Sigmoid colon (tissue), 4 donors: Measurements from ENCODE around the gene NAXD.

Experiments
- EP300 ChIP-seq, 4 donors: sonication (generic); formaldehyde crosslinking; IDR thresholded peaks; one replicate each; pipeline ENCODE4 v1.6.1; 2017; ENCODE audit warnings: antibody characterized with exemption in 4 of 4
- POLR2A ChIP-seq, 2 donors: fragments of 450-650 bp; IDR thresholded peaks; one replicate each; pipeline ENCODE4 v1.6.1; 2016; ENCODE audit warnings: antibody characterized with exemption in 2 of 2, mild to moderate bottlenecking in 2 of 2, moderate library complexity in 2 of 2
- TF ChIP-seq, protein P1 (sequence below), 4 experiments: fragments of 450-650 bp in 3 of 4; fragments of 200-600 bp in 1 of 4; IDR thresholded peaks; one replicate each; pipeline ENCODE4 v1.5.1; 2016 to 2019; ENCODE audit warnings: antibody characterized with exemption in 4 of 4, mild to moderate bottlenecking in 3 of 4, moderate library complexity in 2 of 4

DNA sequence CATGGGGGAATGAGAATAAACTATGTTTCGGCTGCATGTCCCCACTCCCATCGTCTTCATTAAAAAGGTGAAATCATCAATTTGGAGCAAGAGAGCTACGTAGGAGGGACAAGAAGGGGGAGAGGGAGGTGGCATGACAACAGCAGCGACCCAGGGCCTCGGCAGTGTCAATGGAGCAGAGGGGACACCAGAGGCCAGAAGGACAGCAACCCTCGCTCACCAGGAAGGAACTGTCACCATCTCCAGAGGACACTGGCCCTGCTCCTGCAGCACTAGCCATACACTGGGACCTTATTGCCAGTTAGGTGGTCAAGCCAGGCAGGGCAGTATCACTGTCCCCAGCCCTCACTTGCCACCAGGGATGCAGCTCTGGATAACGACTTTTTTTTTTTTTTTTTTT, 34.2 kb downstream of the NAXD start:
- TF ChIP-seq POLR2A (IDR thresholded peaks at IDR 0.05) (no peak), EP300 (IDR thresholded peaks at IDR 0.05) (no peak)
- TF ChIP-seq, protein P1, sequence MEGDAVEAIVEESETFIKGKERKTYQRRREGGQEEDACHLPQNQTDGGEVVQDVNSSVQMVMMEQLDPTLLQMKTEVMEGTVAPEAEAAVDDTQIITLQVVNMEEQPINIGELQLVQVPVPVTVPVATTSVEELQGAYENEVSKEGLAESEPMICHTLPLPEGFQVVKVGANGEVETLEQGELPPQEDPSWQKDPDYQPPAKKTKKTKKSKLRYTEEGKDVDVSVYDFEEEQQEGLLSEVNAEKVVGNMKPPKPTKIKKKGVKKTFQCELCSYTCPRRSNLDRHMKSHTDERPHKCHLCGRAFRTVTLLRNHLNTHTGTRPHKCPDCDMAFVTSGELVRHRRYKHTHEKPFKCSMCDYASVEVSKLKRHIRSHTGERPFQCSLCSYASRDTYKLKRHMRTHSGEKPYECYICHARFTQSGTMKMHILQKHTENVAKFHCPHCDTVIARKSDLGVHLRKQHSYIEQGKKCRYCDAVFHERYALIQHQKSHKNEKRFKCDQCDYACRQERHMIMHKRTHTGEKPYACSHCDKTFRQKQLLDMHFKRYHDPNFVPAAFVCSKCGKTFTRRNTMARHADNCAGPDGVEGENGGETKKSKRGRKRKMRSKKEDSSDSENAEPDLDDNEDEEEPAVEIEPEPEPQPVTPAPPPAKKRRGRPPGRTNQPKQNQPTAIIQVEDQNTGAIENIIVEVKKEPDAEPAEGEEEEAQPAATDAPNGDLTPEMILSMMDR (IDR thresholded peaks at IDR 0.05), result no peak
